Activated CD8-positive, alpha-beta memory T cell treated with anti-CD3 and anti-CD28 coated beads for 1 hour (primary cell): ENCODE results near the gene SATB1.
A peak's percentile ranks its signal among the peaks of the same experiment; 100 is the strongest.

Experiments
- DNase-seq, 2 donors: peaks; one replicate each; pipeline ENCODE4 v3.0.0-alpha.2; 2020; ENCODE audit warnings: low read depth in 1 of 2; ENCODE audit errors: extremely low read depth in 1 of 2

The SATB1 gene

GRCh38 chr3:18432752-18433151 is 7.6 kb upstream of the SATB1 start:
- DNase-seq: no peak

- no peak for DNase-seq
These were observed 6.1 kb upstream of the SATB1 start for GRCh38 chr3:18431266-18431665.

DNA sequence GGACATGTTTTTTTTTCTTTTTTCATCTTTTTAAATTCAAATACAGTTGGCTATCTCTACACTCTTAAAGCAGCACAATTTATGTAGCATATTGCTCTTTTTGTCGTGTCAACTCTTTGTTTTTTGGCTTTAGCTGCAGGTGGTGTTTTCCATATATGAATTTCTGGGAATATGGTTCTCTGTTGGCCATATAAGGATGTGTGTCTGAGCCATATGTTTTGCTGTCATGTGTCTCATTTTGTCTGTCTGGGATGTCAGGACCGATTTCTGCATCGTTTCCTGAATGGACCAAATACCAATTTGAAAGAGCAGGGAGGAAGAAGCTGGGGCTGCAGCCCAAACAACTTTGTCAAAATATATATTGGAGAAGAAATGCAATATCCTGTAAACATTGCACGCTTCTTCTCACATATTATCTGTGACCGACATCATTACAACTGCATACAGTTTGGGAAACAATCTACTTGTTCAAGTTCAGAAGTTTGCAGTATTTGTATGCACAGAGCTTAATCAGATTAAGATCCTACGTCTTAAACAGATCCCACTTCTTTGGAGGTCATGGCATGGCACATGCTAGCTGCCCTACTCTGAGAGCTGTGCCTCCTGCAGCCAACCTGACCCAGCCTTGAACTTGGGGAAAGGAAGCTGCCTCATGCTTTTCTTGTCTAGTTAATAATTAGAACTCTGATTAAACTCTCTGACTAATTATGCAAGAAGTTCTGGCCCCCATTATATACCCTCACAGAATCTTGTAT is 4.0 kb upstream of the SATB1 start:
- no peak for DNase-seq

- no peak for DNase-seq
These were observed 2.9 kb upstream of the SATB1 start for GRCh38 chr3:18428036-18428435.

- no peak for DNase-seq
These were observed 1.6 kb upstream of the SATB1 start for GRCh38 chr3:18426597-18427193.

GRCh38 chr3:18425641-18426257 is 610 bp upstream of the SATB1 start:
- DNase-seq: peak; percentile 51 to 63

- DNase-seq: no peak
These were observed 868 bp downstream of the SATB1 start for GRCh38 chr3:18424213-18424728.

DNA sequence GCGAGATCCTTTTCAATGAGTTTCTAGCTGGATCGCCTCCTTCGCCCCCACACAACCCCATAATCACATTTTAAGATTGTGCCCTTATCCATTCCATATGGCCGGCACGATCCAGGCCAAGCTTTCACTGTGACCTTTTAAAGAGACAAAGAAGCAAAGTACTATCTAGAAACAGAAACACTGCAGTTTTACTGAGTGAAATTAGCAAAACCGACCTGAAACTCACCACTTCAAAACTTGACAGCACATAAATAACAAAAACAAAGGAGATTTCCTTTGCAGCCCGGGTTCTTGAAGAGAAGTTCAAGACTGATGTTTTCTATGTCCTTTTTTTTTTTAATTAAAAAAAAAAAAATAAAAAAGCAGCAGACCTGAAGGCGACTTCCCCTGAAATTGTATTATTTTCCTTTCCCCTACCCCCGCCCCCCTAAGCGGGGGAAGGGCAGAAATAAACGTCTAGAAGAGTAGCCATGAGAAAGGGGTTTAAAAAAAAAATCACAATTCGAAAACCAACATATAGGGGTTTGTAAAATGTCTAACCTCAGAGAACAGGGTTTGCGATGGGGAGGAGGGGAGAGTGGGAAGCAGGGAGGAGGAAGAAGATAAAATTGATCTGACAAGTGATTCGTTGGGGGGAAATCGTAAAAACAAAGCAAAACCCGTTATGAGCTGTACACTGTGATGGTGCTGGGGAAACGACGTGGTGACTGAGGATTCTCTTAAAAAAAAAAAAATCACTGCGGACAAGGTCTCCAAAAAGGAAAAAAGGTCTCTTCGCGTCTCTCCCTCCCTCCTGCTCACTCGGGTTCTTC is 1.5 kb downstream of the SATB1 start:
- no peak for DNase-seq

GRCh38 chr3:18422972-18423371 is 2.2 kb downstream of the SATB1 start:
- no peak for DNase-seq

DNA sequence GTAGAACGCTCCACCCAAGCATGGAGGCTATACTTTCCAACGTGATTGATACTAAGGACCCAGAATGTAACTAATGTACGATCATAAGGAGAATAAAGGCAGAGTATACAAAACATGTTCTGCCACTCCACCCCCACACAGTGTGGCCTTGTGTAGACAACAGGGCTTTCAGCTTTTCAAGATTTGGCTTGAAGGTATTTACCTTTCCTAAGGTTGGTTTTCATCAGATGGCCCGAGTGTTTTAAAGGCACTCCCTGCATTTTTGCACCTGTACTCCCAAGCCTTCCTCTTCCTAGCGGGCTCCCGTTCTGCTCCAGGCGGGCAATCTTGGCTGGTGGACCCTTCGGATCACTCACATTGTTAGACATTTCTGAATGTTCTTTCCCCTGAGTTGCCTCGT is 4.6 kb downstream of the SATB1 start:
- no peak for DNase-seq

DNA sequence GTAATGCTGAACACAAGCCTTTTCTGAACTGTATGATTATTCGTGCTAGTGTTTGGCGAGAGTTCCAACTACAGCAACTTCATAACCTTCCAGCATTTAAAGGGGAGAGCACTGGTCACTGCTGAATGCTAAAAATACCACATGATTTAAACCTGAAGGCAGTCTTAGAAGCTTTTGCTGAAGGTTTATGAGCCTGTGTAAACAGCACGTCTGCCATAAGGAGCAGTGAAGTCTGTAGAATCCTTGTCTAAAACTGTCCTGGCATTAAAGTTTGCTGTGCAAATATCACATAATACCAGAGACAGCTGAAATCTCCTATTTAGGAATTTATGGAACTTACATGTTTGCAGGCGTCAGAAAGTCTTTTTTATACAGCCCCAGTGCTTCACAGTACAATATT is 5.9 kb downstream of the SATB1 start:
- DNase-seq: no peak

GRCh38 chr3:18417904-18418572 is 7.1 kb downstream of the SATB1 start:
- no peak for DNase-seq

DNA sequence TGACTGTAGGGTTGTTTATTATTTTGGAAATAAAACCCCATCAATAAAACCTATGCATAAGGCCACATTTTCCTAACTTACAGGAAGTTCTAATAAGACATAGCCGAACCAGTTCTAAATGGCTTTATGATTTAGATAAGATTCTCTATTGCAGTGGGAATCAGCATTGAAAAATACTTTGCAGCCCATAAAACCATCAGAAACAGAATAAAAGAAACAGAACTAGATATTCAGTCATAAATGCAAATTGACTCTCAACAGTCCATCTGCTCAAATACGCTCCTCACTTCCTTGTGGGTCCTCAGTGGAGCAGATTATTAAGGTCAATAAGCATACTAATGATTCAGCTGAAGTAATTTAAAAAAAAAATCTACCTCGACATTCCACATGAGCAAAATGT is 8.8 kb downstream of the SATB1 start:
- no peak for DNase-seq

DNA sequence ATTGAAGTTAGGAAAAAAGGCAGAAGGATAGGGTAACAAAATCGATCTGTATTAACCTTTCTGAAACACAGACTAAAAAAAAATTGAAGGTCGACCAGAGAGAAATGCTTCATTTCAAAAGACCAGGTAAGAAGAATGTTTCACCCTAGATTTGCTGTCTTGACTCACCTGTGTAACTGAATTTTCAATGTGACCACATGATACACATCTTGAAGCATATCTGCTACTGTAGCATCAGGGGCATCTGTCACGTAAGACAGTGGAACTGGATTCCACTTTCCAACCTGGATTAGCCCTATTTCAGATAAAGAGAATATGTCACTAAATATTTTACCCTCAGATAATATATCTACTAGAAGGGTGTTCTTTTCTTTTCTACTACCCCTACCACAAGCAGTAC is 9.3 kb downstream of the SATB1 start:
- no peak for DNase-seq

GRCh38 chr3:18415167-18415566 is 10.0 kb downstream of the SATB1 start:
- no peak for DNase-seq

GRCh38 chr3:18412684-18413083 is 12.5 kb downstream of the SATB1 start:
- no peak for DNase-seq

GRCh38 chr3:18411541-18411940 is 13.6 kb downstream of the SATB1 start:
- no peak for DNase-seq

- no peak for DNase-seq
These were observed 14.9 kb downstream of the SATB1 start for GRCh38 chr3:18410205-18410604.

- DNase-seq: no peak
These were observed 15.9 kb downstream of the SATB1 start for GRCh38 chr3:18409266-18409665.

GRCh38 chr3:18405141-18405540 is 20.0 kb downstream of the SATB1 start:
- DNase-seq: no peak

DNA sequence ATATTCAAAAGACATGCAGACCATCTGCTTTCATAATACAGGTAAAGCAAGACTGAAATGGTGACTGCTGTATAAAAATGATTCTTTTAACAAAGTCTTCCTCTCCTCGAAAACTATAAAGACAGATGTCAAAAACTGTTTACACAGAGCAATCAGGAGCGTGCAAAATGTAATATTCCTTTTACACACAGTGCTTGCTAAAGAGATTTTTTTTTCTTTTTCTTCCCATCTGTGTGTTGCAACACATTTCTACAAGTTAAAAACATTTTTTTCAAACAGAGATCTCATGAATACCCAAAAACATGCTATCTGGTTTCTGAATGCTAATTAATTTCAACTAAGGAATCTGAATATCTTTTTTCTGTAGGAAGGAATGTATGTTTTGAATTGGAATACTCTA is 22.1 kb downstream of the SATB1 start:
- no peak for DNase-seq
